Prostate gland (tissue), 2 donors: Measurements from ENCODE around the gene RNASEH2B. TPM values are rescaled to one million over a fixed set of nuclear protein-coding genes. Genes with fewer than 3 reads are reported as not detected.

Experiments used
- DNase-seq: peaks from one replicate; pipeline ENCODE4 v3.0.0-alpha.2; 2019; ENCODE audit warnings: low spot score
- H3K27ac ChIP-seq, 2 donors: fragments of 200-600 bp; sonication (generic); 2 replicates each; pipeline ENCODE4 v1.5.1; 2017 to 2019
- H3K27me3 ChIP-seq: fragments of 200-600 bp; sonication (generic); replicated peaks from 2 replicates; pipeline ENCODE4 v1.5.1; 2019; ENCODE audit not compliant: insufficient read depth
- H3K36me3 ChIP-seq, 2 donors: fragments of 200-600 bp; sonication (generic); 1 replicate in 1 of 2; 2 replicates in 1 of 2; pipeline versions ENCODE4 v1.5.1 to v1.8.1; 2017 to 2019
- H3K4me1 ChIP-seq: fragments of 200-600 bp; sonication (generic); replicated peaks from 2 replicates; pipeline ENCODE4 v1.5.1; 2019
- H3K4me3 ChIP-seq, 2 donors: fragments of 200-600 bp; sonication (generic); 2 replicates each; pipeline ENCODE4 v1.5.1; 2017 to 2019
- H3K9me3 ChIP-seq: fragments of 200-600 bp; sonication (generic); 2 replicates; pipeline ENCODE4 v1.5.1; 2017
- POLR2A ChIP-seq: fragments of 450-650 bp; IDR thresholded peaks from one replicate; pipeline ENCODE4 v1.6.1; 2016; ENCODE audit warnings: antibody characterized with exemption, mild to moderate bottlenecking
- POLR2AphosphoS5 ChIP-seq: sonication (generic); formaldehyde crosslinking; IDR thresholded peaks from one replicate; pipeline ENCODE4 v1.6.1; 2017; ENCODE audit warnings: antibody characterized with exemption
- WGBS: methylation state at CpG from one replicate; pipeline ENCODE4 v1.1.5; 2018; 5-methylcytosine and 5-hydroxymethylcytosine counted together
- intact Hi-C: fragments of 100-400 bp; cut with DNase I; formaldehyde crosslinking; loops from one replicate; pipeline ENCODE4 v1.14.2; 2022
- total RNA-seq, 2 donors: library from RNA; depleted of rRNA; stranded (reverse); fragments of >200 nt; gene quantifications; one replicate each; pipeline ENCODE4 v1.1.0, GENCODE V29; 2016
- TF ChIP-seq, protein P1 (sequence below), 4 experiments: fragments of 200-600 bp in 2 of 4; fragments of 450-650 bp in 2 of 4; sonication (generic) in 2 of 4; IDR thresholded peaks; 1 replicate in 3 of 4; 2 replicates in 1 of 4; pipeline ENCODE4 v1.5.1; 2016 to 2019; ENCODE audit warnings: antibody characterized with exemption in 4 of 4, mild to moderate bottlenecking in 2 of 4, moderate library complexity in 2 of 4

RNASEH2B gene
- total RNA-seq, 2 donors from 2014 or later = 34.1 to 54.9 TPM

DNA sequence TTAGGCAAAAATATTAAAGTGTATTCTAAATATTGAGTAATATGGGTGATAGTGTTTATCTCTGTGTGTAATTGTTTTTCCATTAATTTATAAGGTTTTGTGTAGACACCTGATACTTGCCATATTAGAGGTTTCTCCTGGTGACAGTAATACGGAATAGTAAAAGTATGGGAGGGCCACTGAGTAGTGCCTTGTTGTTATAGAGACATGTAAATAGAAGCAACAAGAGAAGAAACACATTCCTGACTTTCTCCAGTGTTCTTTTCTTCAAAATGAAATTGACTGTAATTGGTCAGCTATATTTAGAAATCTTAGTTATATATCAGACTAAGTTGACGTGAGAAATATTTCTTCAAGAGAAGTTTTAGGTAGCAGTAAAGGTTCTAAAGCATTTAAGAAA is 18.5 kb downstream of the RNASEH2B start:
- DNase-seq = no peak
- Histone ChIP-seq H3K4me1 (no peaks in the 10 kb centered on the region), H3K9me3 (no peaks in the 10 kb centered on the region), H3K27ac (no peak overlapping the region), H3K36me3 (no peaks in the 10 kb centered on the region), H3K4me3 (no peak overlapping the region), H3K27me3 (no peaks in the 10 kb centered on the region)
- 68% methylated on average over 2 of the region's 2 CpGs for WGBS
- TF ChIP-seq POLR2A (no peak), POLR2AphosphoS5 (no peak)
- TF ChIP-seq, protein P1, sequence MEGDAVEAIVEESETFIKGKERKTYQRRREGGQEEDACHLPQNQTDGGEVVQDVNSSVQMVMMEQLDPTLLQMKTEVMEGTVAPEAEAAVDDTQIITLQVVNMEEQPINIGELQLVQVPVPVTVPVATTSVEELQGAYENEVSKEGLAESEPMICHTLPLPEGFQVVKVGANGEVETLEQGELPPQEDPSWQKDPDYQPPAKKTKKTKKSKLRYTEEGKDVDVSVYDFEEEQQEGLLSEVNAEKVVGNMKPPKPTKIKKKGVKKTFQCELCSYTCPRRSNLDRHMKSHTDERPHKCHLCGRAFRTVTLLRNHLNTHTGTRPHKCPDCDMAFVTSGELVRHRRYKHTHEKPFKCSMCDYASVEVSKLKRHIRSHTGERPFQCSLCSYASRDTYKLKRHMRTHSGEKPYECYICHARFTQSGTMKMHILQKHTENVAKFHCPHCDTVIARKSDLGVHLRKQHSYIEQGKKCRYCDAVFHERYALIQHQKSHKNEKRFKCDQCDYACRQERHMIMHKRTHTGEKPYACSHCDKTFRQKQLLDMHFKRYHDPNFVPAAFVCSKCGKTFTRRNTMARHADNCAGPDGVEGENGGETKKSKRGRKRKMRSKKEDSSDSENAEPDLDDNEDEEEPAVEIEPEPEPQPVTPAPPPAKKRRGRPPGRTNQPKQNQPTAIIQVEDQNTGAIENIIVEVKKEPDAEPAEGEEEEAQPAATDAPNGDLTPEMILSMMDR (IDR thresholded peaks at IDR 0.05) = no peak
- intact Hi-C loops = no loop called here

DNA sequence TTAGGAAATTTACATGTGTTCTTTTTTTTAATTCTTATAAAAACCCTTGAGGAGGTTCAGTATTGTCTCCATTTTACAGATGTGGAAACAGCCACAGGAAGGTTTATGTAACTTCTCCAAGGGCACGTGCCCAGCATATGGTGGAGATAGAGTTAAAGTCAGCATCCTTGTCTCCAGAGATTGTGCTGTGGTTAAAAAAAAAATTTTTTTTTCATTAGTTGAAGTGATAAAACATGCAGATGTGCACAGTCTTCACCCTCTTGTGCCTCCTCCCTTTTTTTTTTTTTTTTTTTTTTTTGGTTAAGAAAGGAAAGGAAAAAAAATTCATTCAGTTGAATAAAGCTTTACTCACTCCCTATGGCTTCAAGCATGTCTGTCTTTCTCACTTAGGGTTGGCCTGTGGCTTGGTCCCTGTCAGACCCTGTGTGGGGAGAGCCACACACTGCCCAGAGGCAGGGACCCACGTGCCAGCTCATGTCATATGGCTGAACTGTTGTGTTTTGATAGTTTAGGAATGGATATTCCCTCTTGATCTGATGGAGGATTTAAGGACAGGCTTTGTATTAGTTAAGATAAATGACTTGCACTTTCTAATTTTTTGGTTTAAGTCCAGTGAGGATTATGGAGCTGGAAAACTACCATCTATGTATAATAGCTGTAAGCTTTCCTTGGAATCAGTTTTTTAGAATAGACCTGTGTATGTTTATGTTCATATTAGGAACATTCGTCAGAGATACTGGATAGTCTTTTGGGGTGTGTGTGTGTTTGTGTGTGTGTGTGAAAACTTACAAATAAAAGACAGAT is 19.3 kb downstream of the RNASEH2B start:
- H3K36me3 ChIP-seq = no peaks in the 10 kb centered on the region
- H3K9me3 ChIP-seq = no peaks in the 10 kb centered on the region
- H3K4me1 ChIP-seq = no peaks in the 10 kb centered on the region
- TF ChIP-seq POLR2AphosphoS5 = no peak
- TF ChIP-seq POLR2A = no peak
- TF ChIP-seq, protein P1 (IDR thresholded peaks at IDR 0.05) = no peak
- DNase-seq = no peak
- intact Hi-C loops = no loop called here
- H3K27ac ChIP-seq = no peak overlapping the region
- H3K27me3 ChIP-seq = no peaks in the 10 kb centered on the region
- WGBS = 71% methylated on average over 3 of the region's 3 CpGs
- no peak overlapping the region for H3K4me3 ChIP-seq

DNA sequence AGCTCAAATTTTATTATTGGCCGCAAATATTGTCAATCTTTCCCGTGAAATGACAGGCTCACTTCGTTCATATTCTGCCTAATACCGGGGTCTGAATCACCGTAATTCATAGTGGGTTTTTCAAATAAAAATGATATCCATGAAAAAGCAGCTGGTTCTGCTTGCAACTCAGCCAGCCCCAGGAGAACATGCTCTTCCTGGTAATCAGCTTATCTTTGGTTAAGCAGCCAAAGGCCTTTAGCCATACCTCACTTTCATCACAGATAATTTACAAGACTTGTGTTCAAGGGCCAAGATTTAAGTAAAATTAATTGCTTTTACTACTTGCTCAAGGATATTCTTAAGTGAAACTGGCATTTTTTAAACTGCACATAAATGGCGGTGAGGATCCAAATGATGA is 22.5 kb downstream of the RNASEH2B start:
- Histone ChIP-seq H3K36me3 (no peaks in the 10 kb centered on the region), H3K9me3 (no peaks in the 10 kb centered on the region), H3K27me3 (no peaks in the 10 kb centered on the region), H3K27ac (no peak overlapping the region), H3K4me3 (no peak overlapping the region), H3K4me1 (no peaks in the 10 kb centered on the region)
- intact Hi-C loops = no loop called here
- TF ChIP-seq, protein P1 (IDR thresholded peaks at IDR 0.05) = no peak
- TF ChIP-seq POLR2AphosphoS5 = no peak
- WGBS = 59% methylated on average over 6 of the region's 6 CpGs
- no peak for DNase-seq

- intact Hi-C loops = no loop called here
- Histone ChIP-seq H3K4me1 (no peaks in the 10 kb centered on the region), H3K27me3 (no peaks in the 10 kb centered on the region), H3K27ac (no peak overlapping the region), H3K36me3 (no peaks in the 10 kb centered on the region), H3K9me3 (no peaks in the 10 kb centered on the region), H3K4me3 (no peak overlapping the region)
- TF ChIP-seq POLR2A (no peak), POLR2AphosphoS5 (no peak)
- TF ChIP-seq, protein P1 (IDR thresholded peaks at IDR 0.05) = no peak
- WGBS = 94% methylated on average over 5 of the region's 5 CpGs
- DNase-seq = no peak
Observed at GRCh38 chr13:50934735-50935435, 25.3 kb downstream of the RNASEH2B start.
